ENCODE data around the gene ADCY10.

Gene ADCY10

DNA sequence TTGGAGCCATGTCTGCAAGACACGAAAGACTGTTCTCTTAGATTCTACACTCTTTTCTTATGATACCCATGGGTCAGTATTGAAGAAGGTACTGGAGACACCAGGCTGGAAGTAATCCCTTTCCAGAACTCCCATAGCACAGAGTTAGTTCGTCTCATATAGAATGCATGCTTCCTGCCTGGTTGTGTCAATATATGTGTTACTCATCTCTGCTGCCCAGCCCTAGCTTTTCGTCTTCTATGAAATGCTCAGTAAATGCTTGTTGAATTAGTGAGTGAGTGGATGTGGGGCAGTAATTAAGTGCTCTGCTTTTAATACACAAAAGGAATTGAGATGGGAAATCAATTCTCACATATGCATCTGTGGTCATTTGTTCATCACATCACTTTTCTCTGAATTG lies 32.1 kb downstream of the ADCY10 start:
- no peak for TF ChIP-seq GATA2 (IDR thresholded peaks at IDR 0.05; ENCODE audit: low read depth, low read length)
- no peak for TF ChIP-seq GATA3 (IDR thresholded peaks at IDR 0.05; ENCODE audit: low read depth, low read length)

DNA sequence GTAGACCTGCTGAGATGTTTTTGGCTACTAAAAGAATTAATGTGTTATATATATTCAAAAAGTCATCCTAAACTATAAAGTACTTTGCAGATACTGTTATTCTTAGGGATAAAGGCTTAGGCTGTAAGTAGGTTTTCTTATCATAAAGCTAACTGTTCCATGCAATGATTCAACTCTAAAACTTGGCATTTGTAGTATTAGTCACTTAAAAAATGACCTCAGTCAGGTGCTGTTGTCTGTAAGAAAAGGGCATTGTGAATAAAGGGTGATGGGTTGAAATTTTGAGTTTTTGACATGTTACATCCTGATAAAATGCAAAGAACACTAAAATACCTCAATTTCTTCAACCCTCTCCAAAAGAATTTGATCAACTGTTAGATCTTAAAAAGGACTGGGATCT lies 32.9 kb downstream of the ADCY10 start:
- TF ChIP-seq GATA2 (IDR thresholded peaks at IDR 0.05; ENCODE audit: low read depth, low read length): no peak
- TF ChIP-seq GATA3 (IDR thresholded peaks at IDR 0.05; ENCODE audit: low read depth, low read length): no peak

DNA sequence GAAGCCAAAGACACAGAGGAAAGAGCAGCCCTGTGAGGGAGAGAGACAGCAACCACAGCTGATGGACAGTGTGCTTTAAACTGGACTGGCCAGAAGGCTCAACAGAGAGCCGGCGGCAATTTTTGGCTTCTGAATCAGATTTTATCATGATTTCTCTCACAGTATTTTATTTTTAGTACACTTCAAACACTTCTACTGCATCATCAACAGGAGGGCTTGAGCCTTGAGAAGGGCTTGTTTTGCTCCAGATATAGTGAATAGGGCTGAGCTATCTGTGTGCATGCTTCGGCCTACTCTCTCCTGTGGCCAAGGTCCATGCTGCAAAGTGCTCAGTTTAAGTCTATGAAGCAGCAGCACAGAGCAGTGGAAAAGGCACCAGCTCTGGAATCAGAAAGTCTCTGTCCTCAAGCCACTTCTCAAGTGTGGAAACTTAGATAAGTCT lies 33.3 kb downstream of the ADCY10 start:
- TF ChIP-seq GATA2 (IDR thresholded peaks at IDR 0.05; ENCODE audit: low read depth, low read length) (no peak), GATA3 (IDR thresholded peaks at IDR 0.05; ENCODE audit: low read depth, low read length) (no peak)

DNA sequence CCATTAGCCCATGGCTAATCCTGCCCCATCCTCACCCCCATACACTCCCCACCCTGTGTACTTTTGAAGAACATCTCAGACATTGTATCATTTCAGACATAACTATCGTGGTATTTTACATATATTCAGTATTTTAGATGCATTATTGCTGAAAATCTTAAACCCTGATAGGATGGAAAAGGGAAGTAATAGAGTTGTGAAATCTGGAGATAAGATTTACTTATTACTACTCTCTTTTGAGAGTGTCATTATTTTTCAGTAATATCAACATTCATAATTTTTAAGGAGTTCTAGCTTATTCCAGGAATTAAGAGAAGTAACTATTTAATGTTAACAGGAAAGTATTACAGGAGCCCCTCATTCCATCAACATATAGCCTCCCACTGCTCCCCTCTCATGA lies 34.4 kb downstream of the ADCY10 start:
- TF ChIP-seq GATA3 (IDR thresholded peaks at IDR 0.05; ENCODE audit: low read depth, low read length) (no peak), GATA2 (IDR thresholded peaks at IDR 0.05; ENCODE audit: low read depth, low read length) (no peak)

DNA sequence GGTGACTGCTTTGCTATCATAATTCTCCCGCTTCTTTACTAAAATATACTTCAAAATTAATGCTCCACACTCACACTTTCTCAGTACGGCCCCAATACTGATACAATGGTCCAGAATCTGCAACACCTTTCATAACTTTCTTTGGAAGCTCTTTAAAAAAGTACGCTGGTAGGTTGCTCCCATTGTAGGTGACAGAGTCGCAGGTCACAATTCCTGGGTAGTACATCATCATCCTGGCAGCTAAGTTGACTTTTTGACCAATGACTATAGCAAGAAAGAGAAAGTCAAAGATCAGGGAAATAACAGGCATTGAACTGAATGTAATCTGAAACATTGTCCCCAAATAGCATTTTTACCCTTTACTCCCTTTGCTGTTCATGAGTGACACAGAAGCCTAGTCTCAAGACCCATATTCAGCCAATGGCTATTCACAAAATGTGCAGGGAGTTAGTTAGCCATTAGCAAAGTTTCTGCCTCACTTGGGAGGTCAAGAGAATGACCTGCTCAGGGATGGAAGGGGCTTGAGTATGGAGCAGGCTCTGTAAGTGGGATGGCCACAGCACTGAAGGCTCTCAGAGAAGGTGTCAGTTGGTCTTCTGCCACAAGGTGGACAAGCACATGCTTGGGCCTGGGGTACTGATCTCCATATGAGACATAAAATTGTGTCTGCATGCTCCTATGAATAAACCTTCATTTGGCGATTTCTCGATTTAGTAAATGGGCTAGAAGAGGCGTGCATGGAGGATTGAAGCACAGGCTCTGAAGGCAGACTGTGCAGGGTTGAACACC lies 35.4 kb downstream of the ADCY10 start:
- no peak for TF ChIP-seq GATA3 (IDR thresholded peaks at IDR 0.05; ENCODE audit: low read depth, low read length)
- TF ChIP-seq GATA2 (IDR thresholded peaks at IDR 0.05; ENCODE audit: low read depth, low read length): no peak

DNA sequence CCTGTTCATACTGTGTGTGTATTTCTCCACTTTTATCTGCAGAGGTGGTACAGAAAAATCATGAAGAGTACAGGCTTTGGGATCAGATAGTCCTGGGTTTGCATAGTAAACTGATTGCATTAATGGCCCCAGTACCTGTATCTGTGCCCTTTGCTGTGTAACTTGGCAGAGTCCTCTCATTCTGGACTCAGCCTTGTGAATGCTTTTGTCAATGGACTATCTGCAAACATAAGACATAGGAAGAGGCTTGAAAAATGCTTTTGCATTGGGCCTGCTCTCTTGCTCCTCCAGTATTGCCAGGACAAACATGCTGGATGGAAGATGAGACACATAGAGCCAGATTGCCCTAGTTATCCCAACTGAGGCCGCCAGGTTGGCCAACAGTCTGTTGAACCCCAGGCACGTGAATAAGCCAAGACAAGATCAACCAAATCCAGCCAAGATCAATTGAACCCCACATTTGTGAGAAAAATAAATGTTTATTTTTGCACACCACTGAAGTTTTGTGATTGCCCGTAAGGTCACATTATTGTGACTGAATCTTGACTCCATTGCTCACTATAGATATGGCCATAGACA lies 37.2 kb downstream of the ADCY10 start:
- no peak for TF ChIP-seq GATA2 (IDR thresholded peaks at IDR 0.05; ENCODE audit: low read depth, low read length)
- no peak for TF ChIP-seq GATA3 (IDR thresholded peaks at IDR 0.05; ENCODE audit: low read depth, low read length)

DNA sequence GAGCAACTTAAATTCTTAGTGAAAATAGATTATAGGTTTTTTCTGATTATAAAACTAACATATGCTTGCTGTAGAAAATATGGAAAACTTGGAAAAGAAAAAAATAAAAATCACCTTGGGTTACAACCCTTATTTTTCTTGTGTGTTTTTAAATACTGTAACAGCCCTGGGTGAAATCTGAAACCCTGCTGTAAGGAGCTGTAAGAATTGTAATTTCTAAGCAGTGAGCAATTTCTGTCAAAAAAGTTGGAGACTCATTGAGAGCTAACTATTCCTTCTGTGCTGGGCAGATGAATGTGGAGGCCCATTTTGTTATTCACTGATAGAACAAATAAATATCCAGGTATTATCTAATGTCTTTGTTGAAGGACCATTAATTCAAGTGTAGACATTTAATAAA lies 42.6 kb downstream of the ADCY10 start:
- no peak for TF ChIP-seq GATA2 (IDR thresholded peaks at IDR 0.05; ENCODE audit: low read depth, low read length)
- no peak for TF ChIP-seq GATA3 (IDR thresholded peaks at IDR 0.05; ENCODE audit: low read depth, low read length)

DNA sequence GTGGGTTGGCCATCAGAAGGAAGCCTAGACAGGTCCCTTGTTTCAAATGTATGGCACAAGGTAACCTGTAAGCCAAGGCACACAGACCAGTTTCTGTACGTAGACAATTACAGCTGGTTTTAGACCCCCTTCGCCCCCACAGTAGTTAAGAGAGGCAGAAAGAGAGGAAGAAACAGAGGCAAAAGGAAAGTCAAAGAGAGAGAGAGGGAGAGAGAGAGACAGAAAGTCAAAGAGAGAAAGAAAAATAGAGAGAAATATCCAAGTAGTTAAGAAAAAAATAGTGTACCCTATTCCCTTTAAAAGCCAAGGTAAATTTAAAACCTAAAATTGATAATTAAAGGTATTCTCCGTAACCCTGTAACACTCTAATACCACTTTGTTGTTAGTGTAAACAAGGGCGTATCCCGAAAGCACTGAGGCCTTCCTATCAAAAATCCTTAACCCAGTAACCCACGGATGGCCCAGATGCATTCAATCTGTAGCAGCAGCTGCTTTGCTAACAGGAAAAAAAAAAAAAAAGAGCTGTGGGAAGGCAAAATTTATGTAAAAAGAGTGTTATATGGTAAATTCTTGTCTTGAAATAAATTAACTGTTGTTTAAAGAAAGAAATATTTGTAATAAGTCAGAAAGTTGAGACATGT lies 49.4 kb downstream of the ADCY10 start:
- TF ChIP-seq GATA2 (IDR thresholded peaks at IDR 0.05; ENCODE audit: low read depth, low read length): no peak
- TF ChIP-seq GATA3 (IDR thresholded peaks at IDR 0.05; ENCODE audit: low read depth, low read length): no peak

DNA sequence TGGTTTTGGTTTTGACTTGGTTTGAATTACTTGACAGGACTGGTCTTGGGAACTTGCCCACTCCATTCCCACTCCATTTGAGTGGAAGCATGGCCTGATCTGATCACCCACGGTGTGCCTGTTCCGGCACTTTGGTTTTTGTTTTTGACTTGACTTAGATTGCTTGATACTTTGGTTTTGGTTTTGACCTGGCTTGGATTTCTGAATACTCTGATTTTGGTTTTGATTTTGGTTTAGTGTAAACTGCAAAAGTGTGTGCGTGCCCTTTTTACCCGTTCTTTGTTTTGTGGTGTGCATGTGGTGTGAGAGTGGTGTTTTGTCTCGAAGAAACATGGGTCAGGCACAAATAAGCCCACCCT lies 50.0 kb downstream of the ADCY10 start:
- TF ChIP-seq GATA2 (IDR thresholded peaks at IDR 0.05; ENCODE audit: low read depth, low read length) (no peak), GATA3 (IDR thresholded peaks at IDR 0.05; ENCODE audit: low read depth, low read length) (no peak)

DNA sequence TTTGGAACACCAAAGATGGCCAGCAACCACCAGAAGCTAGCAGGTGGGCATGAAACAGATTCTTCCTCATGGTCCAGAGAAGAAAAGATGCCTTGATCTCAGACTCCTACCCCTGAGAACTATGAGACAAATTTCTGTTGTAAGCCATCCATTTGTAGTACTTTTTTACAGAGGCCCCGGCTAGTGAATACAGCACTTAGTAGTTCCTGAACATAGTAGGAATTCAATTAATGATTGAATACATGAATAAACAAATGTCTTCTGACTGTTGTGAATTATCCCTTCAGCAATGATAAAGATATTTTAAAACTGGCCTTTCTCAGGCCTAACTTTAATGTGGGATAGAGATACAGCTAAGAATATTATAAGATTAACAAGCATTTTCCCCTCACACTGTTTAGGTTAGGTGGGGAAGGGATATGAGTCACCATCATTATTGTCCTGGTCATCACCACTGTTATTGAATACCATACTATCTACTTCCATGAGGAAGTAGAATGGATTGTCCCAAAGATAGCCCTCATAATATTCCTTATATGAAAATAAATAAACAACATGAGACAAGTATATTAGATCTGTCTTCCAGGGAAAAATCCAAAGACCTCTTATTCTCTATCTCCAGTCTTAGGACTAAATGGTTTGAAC lies 51.4 kb downstream of the ADCY10 start:
- TF ChIP-seq GATA3 (IDR thresholded peaks at IDR 0.05; ENCODE audit: low read depth, low read length) (no peak), GATA2 (IDR thresholded peaks at IDR 0.05; ENCODE audit: low read depth, low read length) (no peak)

DNA sequence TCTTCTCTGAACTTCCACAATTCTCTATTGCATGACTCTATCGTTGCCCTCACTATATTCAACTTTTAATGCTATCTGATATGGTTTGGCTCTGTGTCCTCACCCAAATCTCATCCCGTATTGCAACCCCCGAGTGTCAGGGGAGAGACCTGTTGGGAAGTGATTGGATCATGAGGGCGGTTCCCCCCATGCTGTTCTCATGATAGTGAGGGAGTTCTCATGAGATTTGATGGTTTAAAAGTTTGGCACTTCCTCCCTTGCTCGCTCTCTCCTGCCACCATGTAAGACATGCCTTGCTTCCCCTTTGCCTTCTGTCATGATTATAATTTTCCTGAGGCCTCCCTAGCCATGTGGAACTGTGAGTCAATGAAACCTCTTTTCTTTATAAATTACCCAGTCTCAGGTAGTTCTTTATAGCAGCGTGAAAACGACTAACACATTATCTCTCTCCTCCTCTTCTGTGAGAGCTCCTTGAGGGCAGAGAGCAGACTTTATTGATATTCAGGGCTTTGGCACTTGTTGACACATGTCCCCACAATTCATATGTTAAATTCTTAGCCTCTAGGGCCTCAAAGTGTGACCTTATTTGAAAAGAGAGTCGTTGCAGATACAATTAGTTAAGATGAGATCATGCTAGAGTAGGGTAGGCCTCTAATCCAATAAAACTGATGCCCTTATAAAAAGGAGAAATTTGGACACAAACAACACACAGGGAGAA lies 52.1 kb downstream of the ADCY10 start:
- TF ChIP-seq GATA3 (IDR thresholded peaks at IDR 0.05; ENCODE audit: low read depth, low read length): no peak
- no peak for TF ChIP-seq GATA2 (IDR thresholded peaks at IDR 0.05; ENCODE audit: low read depth, low read length)

DNA sequence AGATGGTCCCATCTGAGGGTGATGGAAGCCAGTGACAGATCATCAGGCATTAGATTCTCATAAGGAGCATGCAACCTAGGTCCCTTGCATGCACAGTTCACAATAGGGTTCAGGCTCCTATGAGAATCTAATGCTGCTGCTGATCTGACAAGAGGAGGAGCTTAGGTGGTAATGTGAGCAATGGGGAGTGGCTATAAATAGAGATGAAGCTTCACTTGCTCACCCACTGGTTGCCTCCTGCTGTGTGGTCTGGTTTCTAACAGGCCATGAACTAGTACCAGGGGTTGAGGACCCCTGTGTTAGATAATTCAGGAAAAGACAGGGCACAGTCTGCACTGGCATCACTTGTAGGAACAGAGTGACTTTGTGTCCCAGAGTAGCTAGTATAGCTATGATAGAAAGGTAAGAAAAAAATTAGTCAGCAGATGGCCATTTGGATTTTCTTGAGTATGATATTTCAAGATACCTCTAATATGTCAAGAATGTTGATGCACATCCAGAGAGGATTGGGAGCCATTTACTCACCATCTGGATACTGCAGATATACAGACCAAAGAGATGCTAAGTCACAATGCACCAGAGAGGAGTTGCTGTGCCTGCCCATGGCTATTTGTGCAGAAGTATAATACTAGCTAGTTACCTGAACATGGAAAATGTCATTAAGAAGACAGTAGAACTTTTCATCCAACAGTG lies 53.6 kb downstream of the ADCY10 start:
- TF ChIP-seq GATA3 (IDR thresholded peaks at IDR 0.05; ENCODE audit: low read depth, low read length) (no peak), GATA2 (IDR thresholded peaks at IDR 0.05; ENCODE audit: low read depth, low read length) (no peak)

DNA sequence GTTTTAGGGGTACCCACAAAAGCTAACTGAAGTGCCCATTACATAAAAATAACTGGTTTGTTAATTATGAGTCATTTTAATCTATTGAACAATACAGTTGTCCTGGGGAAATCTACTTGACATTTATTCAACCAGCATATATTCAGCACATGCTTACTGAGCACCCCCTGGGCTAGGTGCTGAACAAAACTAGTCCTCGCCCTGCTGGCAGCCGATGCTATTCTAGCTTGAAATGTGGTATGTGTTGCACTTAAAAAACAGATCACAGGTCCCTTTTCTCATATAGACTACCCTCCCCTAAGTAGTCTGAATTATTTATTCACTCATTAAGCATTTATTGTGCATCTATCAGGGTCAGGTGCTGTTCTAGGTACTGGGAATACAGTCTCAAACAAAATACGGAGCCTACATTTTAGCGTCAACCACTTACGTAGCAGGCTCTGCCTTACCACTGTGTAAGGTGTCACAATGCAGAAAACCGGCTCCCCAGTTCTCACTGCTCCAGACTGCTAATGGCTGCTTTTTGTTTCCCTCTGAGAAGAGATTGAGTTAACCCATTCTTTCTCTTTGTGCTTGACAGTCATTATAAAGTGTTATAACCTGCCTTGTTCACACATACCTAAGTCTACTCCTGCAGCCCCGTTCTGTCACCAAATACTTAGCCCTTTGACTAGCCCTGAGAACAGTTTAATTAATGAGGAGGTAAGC lies 57.1 kb downstream of the ADCY10 start:
- TF ChIP-seq GATA3 (IDR thresholded peaks at IDR 0.05; ENCODE audit: low read depth, low read length) (no peak), GATA2 (IDR thresholded peaks at IDR 0.05; ENCODE audit: low read depth, low read length) (no peak)
